ENCODE data around the gene CNNM3. TPM values are rescaled to one million over a fixed set of nuclear protein-coding genes. Genes with fewer than 3 reads are reported as not detected.

The CNNM3 gene
- total RNA-seq, 1 donor from 2014 or later = 6.1 TPM

DNA sequence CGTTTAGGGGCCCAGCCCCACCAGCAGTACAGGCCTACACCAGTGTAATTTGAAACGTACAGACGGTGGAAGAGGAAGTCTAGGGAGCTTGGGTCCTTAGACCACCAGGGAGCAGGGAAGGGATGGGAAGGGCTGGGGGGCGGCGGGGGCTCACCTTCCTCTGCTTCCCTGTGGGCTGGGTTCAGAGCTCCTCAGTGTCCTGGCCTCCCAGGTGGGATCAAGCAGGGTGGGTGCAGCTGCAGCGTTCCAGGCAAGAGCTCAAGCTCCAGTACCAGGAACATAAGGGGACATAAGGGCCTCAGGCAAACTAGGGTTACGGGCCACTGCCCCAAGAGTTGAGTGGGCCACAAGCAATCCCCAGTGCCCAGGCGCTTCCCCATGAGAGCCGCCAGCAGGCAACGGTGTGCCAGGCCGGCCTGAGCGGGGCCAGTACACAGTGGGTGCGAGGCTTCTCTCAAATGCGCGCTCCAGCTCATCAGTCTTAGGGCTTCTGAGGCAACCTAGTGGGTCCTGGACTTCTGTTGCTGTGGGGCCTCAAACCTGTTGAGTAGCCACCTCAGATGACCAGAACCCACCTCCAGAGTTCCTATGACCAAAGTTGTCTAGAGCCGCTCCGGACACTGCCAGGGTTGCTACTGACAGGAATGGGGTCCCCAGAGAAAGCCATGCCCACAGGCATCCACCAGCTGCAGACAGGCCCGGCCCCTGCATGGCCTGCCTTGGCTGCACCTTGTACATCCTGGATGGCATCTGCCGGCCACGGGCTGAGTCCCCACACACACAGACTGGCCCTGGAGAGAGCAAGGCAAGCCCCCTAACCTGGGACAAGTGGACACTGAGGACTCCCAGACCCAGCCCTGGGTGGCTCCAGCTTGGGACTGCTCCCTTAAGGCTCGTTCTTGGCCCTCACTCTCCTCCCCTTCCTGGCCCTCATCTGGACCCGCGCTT lies 22.6 kb downstream of the CNNM3 start:
- TF ChIP-seq, protein P1, sequence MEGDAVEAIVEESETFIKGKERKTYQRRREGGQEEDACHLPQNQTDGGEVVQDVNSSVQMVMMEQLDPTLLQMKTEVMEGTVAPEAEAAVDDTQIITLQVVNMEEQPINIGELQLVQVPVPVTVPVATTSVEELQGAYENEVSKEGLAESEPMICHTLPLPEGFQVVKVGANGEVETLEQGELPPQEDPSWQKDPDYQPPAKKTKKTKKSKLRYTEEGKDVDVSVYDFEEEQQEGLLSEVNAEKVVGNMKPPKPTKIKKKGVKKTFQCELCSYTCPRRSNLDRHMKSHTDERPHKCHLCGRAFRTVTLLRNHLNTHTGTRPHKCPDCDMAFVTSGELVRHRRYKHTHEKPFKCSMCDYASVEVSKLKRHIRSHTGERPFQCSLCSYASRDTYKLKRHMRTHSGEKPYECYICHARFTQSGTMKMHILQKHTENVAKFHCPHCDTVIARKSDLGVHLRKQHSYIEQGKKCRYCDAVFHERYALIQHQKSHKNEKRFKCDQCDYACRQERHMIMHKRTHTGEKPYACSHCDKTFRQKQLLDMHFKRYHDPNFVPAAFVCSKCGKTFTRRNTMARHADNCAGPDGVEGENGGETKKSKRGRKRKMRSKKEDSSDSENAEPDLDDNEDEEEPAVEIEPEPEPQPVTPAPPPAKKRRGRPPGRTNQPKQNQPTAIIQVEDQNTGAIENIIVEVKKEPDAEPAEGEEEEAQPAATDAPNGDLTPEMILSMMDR (IDR thresholded peaks at IDR 0.05; ENCODE audit: insufficient read depth, low read length, severe bottlenecking) = no peak
- FAIRE-seq = no peak
- Histone ChIP-seq H3K27me3 (ENCODE audit: control insufficient read depth, insufficient read depth, low read length) (no peaks in the 10 kb centered on the region), H3K4me3 (ENCODE audit: low read depth, low read length) (no peak overlapping the region), H3K36me3 (ENCODE audit: control insufficient read depth, insufficient read depth, low read length) (peaks cover 1% of the 10 kb centered on the region)
- no peak for DNase-seq (ENCODE audit: low read depth)

DNA sequence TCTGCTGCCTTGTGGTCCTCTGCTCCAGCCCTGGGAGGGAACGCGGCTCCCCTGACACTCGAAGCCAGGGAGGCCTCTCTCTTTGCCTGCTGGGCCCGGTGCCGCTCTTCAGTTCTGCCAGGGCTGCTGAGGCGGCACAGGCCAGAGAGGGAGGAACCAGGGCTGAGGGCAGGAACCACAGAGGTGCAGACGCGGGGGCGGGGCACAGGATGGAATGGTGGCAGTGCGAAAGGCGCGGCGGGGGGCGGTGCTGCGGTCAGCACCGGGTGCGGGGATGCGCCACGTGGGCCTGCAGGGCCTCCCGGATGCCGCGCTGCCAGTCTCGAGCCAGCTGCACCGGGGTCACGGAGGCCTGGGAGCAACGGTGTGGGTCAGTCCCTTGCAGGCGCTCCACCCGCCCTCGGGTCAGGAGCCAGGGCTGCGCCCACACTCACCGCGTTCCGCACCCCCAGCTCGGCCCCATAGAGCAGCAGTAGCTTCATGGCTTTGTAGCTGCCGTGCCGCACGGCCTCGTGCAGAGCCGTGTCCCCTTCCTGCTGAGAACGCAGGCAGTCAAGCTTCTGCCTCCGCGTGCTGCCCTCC lies 23.3 kb downstream of the CNNM3 start:
- H3K4me3 ChIP-seq (ENCODE audit: low read depth, low read length) = no peak overlapping the region
- TF ChIP-seq, protein P1 (IDR thresholded peaks at IDR 0.05; ENCODE audit: insufficient read depth, low read length, severe bottlenecking) = no peak
- H3K36me3 ChIP-seq (ENCODE audit: control insufficient read depth, insufficient read depth, low read length) = peaks cover 1% of the 10 kb centered on the region
- FAIRE-seq = no peak
- no peak for DNase-seq (ENCODE audit: low read depth)
- H3K27me3 ChIP-seq (ENCODE audit: control insufficient read depth, insufficient read depth, low read length) = no peaks in the 10 kb centered on the region

DNA sequence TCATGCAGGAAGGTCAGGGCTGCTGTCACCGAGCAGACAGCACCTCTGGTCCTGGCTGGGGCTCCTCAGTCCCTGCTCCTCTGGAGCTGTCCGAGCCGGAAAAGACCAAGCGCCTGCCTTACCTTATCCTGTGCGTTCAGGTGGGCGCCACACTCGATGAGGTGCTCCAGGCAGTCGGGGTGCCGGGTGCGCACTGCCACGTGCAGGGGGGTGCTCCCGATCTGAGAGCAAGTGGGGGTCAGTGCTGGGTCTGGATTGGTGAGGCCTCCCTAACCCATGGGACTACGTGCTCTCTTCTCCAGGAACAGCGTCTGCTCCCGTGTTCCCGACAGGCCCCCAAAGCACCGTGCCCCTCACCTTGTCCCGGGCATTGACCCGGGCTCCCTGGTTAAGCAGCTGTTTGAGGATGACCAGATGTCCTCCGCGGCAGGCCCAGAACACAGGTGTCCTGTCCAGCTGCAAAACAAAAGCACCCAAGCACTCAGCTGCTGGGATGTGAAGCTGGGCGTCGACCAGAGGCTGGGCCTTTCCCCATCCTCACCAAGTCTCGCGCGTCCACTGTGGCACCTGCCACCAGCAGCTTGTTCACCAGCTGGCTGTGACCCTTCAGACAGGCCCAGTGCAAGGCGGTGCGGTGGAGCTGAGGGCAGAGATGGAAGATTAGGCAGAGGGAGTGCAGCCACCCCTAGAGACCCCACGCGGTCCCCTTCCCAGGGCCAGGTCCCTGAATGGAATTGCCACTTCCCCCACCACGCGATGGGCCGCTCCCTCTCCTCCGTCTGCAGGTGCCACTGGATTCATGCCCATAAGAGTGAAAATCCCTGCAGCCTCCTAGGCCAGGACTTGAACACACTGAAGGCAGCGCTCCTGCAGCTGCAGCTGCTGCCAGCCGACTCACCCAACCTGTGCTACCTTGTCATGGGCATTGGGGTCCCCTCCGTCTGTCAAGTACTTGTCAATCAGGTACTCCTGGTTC lies 24.1 kb downstream of the CNNM3 start:
- FAIRE-seq (no peak), DNase-seq (ENCODE audit: low read depth) (no peak)
- Histone ChIP-seq H3K4me3 (ENCODE audit: low read depth, low read length) (no peak overlapping the region), H3K36me3 (ENCODE audit: control insufficient read depth, insufficient read depth, low read length) (peaks cover 1% of the 10 kb centered on the region), H3K27me3 (ENCODE audit: control insufficient read depth, insufficient read depth, low read length) (no peaks in the 10 kb centered on the region)
- TF ChIP-seq, protein P1 (IDR thresholded peaks at IDR 0.05; ENCODE audit: insufficient read depth, low read length, severe bottlenecking) = no peak

DNA sequence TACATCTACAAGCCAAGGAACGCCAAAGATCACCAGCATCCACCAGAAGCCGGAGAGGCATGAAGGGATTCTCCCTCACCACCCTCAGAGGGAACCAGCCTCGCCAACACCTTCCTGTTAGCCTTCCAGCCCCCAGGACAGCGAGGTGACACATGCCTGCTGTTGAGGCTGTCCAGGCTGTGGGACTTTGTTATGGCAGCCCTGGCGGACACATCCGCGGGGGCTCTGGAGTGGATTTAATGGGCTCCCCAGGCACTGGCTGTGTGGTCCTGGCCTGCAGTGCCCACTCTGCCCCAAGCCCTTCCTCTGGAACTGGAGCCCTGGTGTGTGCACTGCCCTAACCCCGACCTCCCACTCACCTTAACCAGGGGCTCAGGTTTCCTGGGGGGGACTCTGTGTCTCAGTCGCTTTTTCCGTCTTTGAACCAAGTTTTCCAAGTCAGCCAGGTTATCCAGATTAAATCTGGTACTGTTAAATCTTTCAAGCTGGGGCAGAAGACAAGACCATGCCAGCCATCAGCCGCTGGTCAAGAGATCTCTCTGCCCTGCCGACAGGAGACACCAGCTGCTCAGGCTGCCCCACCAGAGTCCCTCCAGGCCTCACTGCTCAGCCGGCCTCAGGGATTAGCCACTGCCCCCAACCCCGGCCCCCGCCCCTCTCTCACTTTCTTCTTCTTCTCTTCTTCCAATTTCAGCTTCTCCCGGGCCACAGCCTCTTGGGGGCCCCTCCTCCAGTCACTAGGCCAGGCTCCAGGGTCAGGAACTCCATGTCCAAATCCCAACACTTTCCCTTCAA lies 25.8 kb downstream of the CNNM3 start:
- DNase-seq (ENCODE audit: low read depth) (no peak), FAIRE-seq (no peak)
- Histone ChIP-seq H3K4me3 (ENCODE audit: low read depth, low read length) (no peak overlapping the region), H3K36me3 (ENCODE audit: control insufficient read depth, insufficient read depth, low read length) (peaks cover 1% of the 10 kb centered on the region), H3K27me3 (ENCODE audit: control insufficient read depth, insufficient read depth, low read length) (no peaks in the 10 kb centered on the region)
- TF ChIP-seq, protein P1 (IDR thresholded peaks at IDR 0.05; ENCODE audit: insufficient read depth, low read length, severe bottlenecking) = no peak

DNA sequence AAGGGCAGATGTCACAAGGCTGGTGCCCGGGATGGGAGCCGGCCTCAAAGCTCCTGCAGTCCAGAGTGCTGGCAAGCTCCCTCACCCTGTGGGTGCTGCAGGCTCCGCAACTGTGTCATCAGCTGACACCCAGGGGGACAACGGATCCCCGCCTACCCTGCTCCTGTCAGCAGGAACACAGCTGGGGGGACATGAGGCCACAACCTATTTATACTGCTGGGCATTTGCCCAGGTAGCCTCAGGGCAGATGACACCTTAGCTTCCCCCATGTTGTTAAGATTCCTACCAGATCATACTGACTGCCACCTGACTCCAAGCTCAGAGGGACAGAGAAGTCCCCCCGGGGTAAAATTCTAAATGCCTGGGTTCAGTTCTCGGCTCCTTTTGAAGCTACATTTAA lies 26.5 kb downstream of the CNNM3 start:
- Histone ChIP-seq H3K27me3 (ENCODE audit: control insufficient read depth, insufficient read depth, low read length) (no peaks in the 10 kb centered on the region), H3K36me3 (ENCODE audit: control insufficient read depth, insufficient read depth, low read length) (peaks cover 1% of the 10 kb centered on the region), H3K4me3 (ENCODE audit: low read depth, low read length) (no peak overlapping the region)
- no peak for FAIRE-seq
- TF ChIP-seq, protein P1 (IDR thresholded peaks at IDR 0.05; ENCODE audit: insufficient read depth, low read length, severe bottlenecking) = no peak
- no peak for DNase-seq (ENCODE audit: low read depth)
